Lower leg skin (tissue), 3 donors: ENCODE data around the gene ANTXR1.

Source experiments
- CTCF ChIP-seq, 3 donors: fragments of 450-650 bp; IDR thresholded peaks; one replicate each; pipeline ENCODE4 v1.5.1; 2016; ENCODE audit warnings: antibody characterized with exemption in 3 of 3, mild to moderate bottlenecking in 3 of 3, moderate library complexity in 2 of 3
- POLR2A ChIP-seq, 2 donors: fragments of 450-650 bp; IDR thresholded peaks; one replicate each; pipeline ENCODE4 v1.6.1; 2016 to 2017; ENCODE audit warnings: antibody characterized with exemption in 2 of 2, mild to moderate bottlenecking in 1 of 2, moderate library complexity in 1 of 2

DNA sequence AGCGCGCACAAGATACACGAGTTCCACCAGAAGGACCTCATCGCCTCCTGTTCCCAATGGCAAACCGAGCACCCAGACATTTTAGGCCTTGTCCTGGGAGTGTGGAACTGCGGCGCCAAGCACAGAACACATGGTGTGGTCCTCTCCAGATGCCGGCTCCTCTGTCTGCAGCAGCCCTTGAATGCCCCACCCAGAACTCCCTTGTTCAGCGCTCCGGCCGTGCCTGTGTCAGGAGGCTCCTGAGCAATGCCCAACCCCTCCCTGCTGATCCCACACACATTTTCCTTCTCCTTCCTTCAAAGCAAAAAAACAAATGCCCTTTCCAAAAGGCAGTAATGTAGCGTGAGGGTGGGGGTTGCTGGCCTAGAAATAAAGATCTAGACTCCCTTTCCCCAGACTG lies 284.2 kb downstream of the ANTXR1 start:
- TF ChIP-seq CTCF (IDR thresholded peaks at IDR 0.05) (no peak), POLR2A (IDR thresholded peaks at IDR 0.05) (no peak)
